ENCODE measurements around the gene EFCAB14.

GRCh38 chr1:46652321-46653100 lies 66.4 kb downstream of the EFCAB14 start:
- TF ChIP-seq CTCF (IDR thresholded peaks at IDR 0.05) (no peak), POLR2AphosphoS5 (IDR thresholded peaks at IDR 0.05) (no peak)

Measured in sigmoid colon (tissue), 4 donors.